GM23338 (cell line): ENCODE data around the gene ZBTB7C. TPM values are rescaled to one million over a fixed set of nuclear protein-coding genes. Genes with fewer than 3 reads are reported as not detected.

Source experiments
- ATAC-seq: fragments of 200-7000 bp; cut with Tn5 transposase; 3 replicates; pipeline ENCODE4 v1.9.1; 2020
- DNase-seq: peaks from one replicate; pipeline ENCODE4 v3.0.0-alpha.2; 2015; ENCODE audit warnings: low spot score
- H2AFZ ChIP-seq: fragments of 200-600 bp; sonication (generic); 2 replicates; pipeline ENCODE4 v1.8.0; 2016; ENCODE audit warnings: antibody characterized with exemption, mild to moderate bottlenecking, moderate library complexity
- H3F3A ChIP-seq: fragments of 200-600 bp; sonication (generic); replicated peaks from 2 replicates; pipeline ENCODE4 v1.8.0; 2017; ENCODE audit warnings: antibody characterized with exemption, mixed run types, low read depth
- H3K27ac ChIP-seq: fragments of 200-600 bp; sonication (generic); 2 replicates; pipeline ENCODE4 v1.6.1; 2016; ENCODE audit warnings: low read depth
- H3K27me3 ChIP-seq: fragments of 200-600 bp; sonication (generic); 2 replicates; pipeline ENCODE4 v1.8.0; 2016; ENCODE audit warnings: mild to moderate bottlenecking, mixed run types, moderate library complexity; ENCODE audit not compliant: insufficient read depth
- H3K36me3 ChIP-seq: fragments of 200-600 bp; sonication (generic); 2 replicates; pipeline ENCODE4 v1.8.0; 2016; ENCODE audit warnings: mild to moderate bottlenecking; ENCODE audit not compliant: insufficient read depth
- H3K4me1 ChIP-seq: fragments of 200-600 bp; sonication (generic); 2 replicates; pipeline ENCODE4 v1.8.0; 2016; ENCODE audit warnings: mild to moderate bottlenecking, moderate library complexity; ENCODE audit not compliant: insufficient read depth
- H3K4me2 ChIP-seq: fragments of 200-600 bp; sonication (generic); 2 replicates; pipeline ENCODE4 v1.7.1; 2017; ENCODE audit warnings: mixed run types
- H3K4me3 ChIP-seq: fragments of 200-600 bp; sonication (generic); 2 replicates; pipeline ENCODE4 v1.6.1; 2016; ENCODE audit warnings: mixed run types
- H3K79me2 ChIP-seq: fragments of 200-600 bp; sonication (generic); replicated peaks from 2 replicates; pipeline ENCODE4 v1.8.0; 2017; ENCODE audit warnings: mild to moderate bottlenecking; ENCODE audit not compliant: insufficient read depth
- H3K9me2 ChIP-seq: fragments of 200-600 bp; sonication (generic); 2 replicates; pipeline ENCODE4 v1.8.0; 2017; ENCODE audit not compliant: insufficient read depth
- H4K20me1 ChIP-seq: fragments of 200-600 bp; sonication (generic); replicated peaks from 2 replicates; pipeline ENCODE4 v1.8.0; 2017; ENCODE audit warnings: mild to moderate bottlenecking; ENCODE audit not compliant: insufficient read depth
- H3K27ac Mint-ChIP-seq: 2 replicates; pipeline ENCODE4 v1.8.0; 2020; ENCODE audit warnings: inconsistent platforms, mild to moderate bottlenecking, moderate library complexity, mixed read lengths
- H3K27me3 Mint-ChIP-seq: 3 replicates; pipeline ENCODE4 v1.8.0; 2022; ENCODE audit warnings: low read depth, mild to moderate bottlenecking, moderate library complexity, mixed read lengths, inconsistent platforms; ENCODE audit not compliant: insufficient read depth, poor library complexity
- H3K36me3 Mint-ChIP-seq: 3 replicates; pipeline ENCODE4 v1.8.0; 2021; ENCODE audit warnings: low read depth, mild to moderate bottlenecking, inconsistent platforms, moderate library complexity, mixed read lengths
- H3K4me1 Mint-ChIP-seq: 3 replicates; pipeline ENCODE4 v1.8.0; 2020; ENCODE audit warnings: mild to moderate bottlenecking, inconsistent platforms, mixed read lengths
- H3K4me3 Mint-ChIP-seq: 3 replicates; pipeline ENCODE4 v1.8.0; 2021; ENCODE audit warnings: moderate library complexity, mild to moderate bottlenecking, inconsistent platforms, mixed read lengths
- H3K9me3 Mint-ChIP-seq: 3 replicates; pipeline ENCODE4 v1.8.0; 2020; ENCODE audit warnings: moderate library complexity, mild to moderate bottlenecking, inconsistent platforms, mixed read lengths
- CREB1 ChIP-seq: fragments of 250-450 bp; sonication (Bioruptor Pico); IDR thresholded peaks from 2 replicates; pipeline ENCODE4 v1.5.0; 2020; ENCODE audit warnings: low read depth, mild to moderate bottlenecking, moderate library complexity
- EZH2 ChIP-seq: fragments of 200-600 bp; sonication (generic); IDR thresholded peaks from one replicate; pipeline ENCODE4 v1.8.0; 2017; ENCODE audit warnings: antibody characterized with exemption, mild to moderate bottlenecking, low read depth; ENCODE audit not compliant: unreplicated experiment
- JUNB ChIP-seq: IDR thresholded peaks from one replicate; pipeline ENCODE4 v1.6.1; 2016; ENCODE audit warnings: antibody characterized with exemption; ENCODE audit not compliant: unreplicated experiment
- ZNF114 ChIP-seq: fragments of 250-450 bp; sonication (Bioruptor Pico); IDR thresholded peaks from 2 replicates; pipeline ENCODE4 v1.5.0; 2020; ENCODE audit warnings: mild to moderate bottlenecking, moderate library complexity
- polyA plus RNA-seq: library from polyadenylated mRNA; unstranded; fragments of >200 nt; fragmentation: Nextera tagmentation; extraction: Ambion mirVana; gene quantifications from 2 replicates; pipeline ENCODE4 v1.2.1, GENCODE V29; 2016
- total RNA-seq: library from RNA; depleted of rRNA; stranded (reverse); fragments of >200 nt; shearing (Covaris generic); gene quantifications from 2 replicates; pipeline ENCODE4 v1.2.3, GENCODE V29; 2014
- TF ChIP-seq, protein P1 (sequence below): IDR thresholded peaks from one replicate; pipeline ENCODE4 v1.6.1; 2018; ENCODE audit warnings: antibody characterized with exemption; ENCODE audit not compliant: unreplicated experiment
- TF ChIP-seq, protein P2 (sequence below): fragments of 250-450 bp; sonication (Bioruptor Pico); IDR thresholded peaks from 2 replicates; pipeline ENCODE4 v1.5.0; 2020; ENCODE audit warnings: mild to moderate bottlenecking, moderate library complexity

Gene ZBTB7C
- total and polyA plus RNA-seq, 2 experiments from 2014 or later = 0.03 to 0.14 TPM

DNA sequence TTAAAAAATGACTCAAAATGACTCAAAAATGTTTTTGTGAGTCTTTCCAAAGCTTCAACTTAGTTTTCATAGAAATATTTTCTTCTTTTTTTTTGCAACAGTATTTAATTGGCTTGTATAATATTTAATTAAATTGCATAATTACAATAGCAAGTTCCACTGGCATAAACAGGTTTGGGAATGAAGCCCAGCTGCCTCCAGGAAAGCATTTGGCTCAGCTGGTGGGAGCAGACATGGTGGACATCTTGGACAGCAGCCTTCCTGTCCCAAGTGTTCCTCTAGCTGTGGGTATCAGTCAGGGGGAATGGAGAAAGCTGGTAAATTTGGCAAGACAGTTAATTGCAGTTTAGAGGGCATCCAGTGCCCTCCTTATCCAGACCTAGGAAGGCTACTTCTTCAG is 213.4 kb downstream of the ZBTB7C start:
- Mint-ChIP-seq H3K36me3 (no peaks in the 10 kb centered on the region), H3K27ac (no peak overlapping the region), H3K4me1 (peaks cover 8% of the 10 kb centered on the region), H3K27me3 (peaks cover 6% of the 10 kb centered on the region), H3K4me3 (no peak overlapping the region), H3K9me3 (peaks cover 3% of the 10 kb centered on the region; the same call in 1 of the 3 replicates)
- no peak overlapping the region for H3K27ac ChIP-seq
- DNase-seq (no peak), ATAC-seq (no peak)
- H3K4me2 ChIP-seq = no peak overlapping the region
- no peaks in the 10 kb centered on the region for H3K4me1 ChIP-seq
- H3K79me2 ChIP-seq = no peaks in the 10 kb centered on the region
- no peak overlapping the region for H2AFZ ChIP-seq
- no peaks in the 10 kb centered on the region for H3K27me3 ChIP-seq
- H3K36me3 ChIP-seq = no peaks in the 10 kb centered on the region
- no peaks in the 10 kb centered on the region for H4K20me1 ChIP-seq
- no peak for TF ChIP-seq ZNF114 (CRISPR knock-in tag)
- TF ChIP-seq, protein P1, sequence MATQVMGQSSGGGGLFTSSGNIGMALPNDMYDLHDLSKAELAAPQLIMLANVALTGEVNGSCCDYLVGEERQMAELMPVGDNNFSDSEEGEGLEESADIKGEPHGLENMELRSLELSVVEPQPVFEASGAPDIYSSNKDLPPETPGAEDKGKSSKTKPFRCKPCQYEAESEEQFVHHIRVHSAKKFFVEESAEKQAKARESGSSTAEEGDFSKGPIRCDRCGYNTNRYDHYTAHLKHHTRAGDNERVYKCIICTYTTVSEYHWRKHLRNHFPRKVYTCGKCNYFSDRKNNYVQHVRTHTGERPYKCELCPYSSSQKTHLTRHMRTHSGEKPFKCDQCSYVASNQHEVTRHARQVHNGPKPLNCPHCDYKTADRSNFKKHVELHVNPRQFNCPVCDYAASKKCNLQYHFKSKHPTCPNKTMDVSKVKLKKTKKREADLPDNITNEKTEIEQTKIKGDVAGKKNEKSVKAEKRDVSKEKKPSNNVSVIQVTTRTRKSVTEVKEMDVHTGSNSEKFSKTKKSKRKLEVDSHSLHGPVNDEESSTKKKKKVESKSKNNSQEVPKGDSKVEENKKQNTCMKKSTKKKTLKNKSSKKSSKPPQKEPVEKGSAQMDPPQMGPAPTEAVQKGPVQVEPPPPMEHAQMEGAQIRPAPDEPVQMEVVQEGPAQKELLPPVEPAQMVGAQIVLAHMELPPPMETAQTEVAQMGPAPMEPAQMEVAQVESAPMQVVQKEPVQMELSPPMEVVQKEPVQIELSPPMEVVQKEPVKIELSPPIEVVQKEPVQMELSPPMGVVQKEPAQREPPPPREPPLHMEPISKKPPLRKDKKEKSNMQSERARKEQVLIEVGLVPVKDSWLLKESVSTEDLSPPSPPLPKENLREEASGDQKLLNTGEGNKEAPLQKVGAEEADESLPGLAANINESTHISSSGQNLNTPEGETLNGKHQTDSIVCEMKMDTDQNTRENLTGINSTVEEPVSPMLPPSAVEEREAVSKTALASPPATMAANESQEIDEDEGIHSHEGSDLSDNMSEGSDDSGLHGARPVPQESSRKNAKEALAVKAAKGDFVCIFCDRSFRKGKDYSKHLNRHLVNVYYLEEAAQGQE = no peak
- TF ChIP-seq CREB1 (CRISPR knock-in tag) = no peak
- no peak for TF ChIP-seq JUNB
- no peak for TF ChIP-seq EZH2
- no peak overlapping the region for H3K4me3 ChIP-seq
- H3F3A ChIP-seq = no peaks in the 10 kb centered on the region
- H3K9me2 ChIP-seq = no peaks in the 10 kb centered on the region

DNA sequence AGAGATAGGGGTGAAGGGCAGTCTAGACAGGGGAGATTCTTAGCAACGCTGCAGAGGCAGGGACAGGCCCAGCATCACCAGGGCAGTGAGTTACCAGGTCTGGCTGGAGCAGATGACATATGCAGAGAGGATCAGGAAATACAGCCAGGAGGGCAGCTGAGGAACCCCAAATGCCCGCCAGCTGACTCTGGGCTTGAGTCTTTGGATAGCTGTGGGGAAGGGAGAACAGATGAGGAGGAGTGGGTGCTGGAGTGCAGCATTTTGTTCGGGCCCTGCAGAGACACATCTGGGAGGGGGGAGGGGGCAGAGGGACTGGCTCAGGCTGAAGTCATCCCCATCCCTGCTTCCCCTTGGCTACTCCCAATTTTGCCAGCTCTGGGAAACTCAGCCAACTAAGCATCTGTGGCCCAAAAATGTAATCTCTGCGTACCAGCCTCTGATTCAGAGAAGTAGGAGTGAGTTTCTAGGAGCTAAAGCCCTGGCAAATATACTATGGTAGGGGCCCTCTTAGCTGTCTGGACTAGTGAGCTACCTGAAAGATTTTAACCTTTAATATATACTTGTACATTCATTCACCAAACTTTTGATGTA is 214.5 kb downstream of the ZBTB7C start:
- Histone ChIP-seq H3K27ac (no peak overlapping the region), H2AFZ (no peak overlapping the region), H4K20me1 (no peaks in the 10 kb centered on the region), H3K79me2 (no peaks in the 10 kb centered on the region), H3K4me1 (no peaks in the 10 kb centered on the region), H3K9me2 (no peaks in the 10 kb centered on the region), H3K27me3 (no peaks in the 10 kb centered on the region), H3K4me3 (no peak overlapping the region), H3K36me3 (no peaks in the 10 kb centered on the region), H3K4me2 (no peak overlapping the region), H3F3A (no peaks in the 10 kb centered on the region)
- no peak for ATAC-seq
- H3K36me3 Mint-ChIP-seq = no peaks in the 10 kb centered on the region
- H3K27me3 Mint-ChIP-seq = peaks cover 6% of the 10 kb centered on the region
- peaks cover 9% of the 10 kb centered on the region for H3K4me1 Mint-ChIP-seq
- H3K9me3 Mint-ChIP-seq = peaks cover 3% of the 10 kb centered on the region; the same call in 1 of the 3 replicates
- no peak for TF ChIP-seq JUNB
- TF ChIP-seq, protein P2, sequence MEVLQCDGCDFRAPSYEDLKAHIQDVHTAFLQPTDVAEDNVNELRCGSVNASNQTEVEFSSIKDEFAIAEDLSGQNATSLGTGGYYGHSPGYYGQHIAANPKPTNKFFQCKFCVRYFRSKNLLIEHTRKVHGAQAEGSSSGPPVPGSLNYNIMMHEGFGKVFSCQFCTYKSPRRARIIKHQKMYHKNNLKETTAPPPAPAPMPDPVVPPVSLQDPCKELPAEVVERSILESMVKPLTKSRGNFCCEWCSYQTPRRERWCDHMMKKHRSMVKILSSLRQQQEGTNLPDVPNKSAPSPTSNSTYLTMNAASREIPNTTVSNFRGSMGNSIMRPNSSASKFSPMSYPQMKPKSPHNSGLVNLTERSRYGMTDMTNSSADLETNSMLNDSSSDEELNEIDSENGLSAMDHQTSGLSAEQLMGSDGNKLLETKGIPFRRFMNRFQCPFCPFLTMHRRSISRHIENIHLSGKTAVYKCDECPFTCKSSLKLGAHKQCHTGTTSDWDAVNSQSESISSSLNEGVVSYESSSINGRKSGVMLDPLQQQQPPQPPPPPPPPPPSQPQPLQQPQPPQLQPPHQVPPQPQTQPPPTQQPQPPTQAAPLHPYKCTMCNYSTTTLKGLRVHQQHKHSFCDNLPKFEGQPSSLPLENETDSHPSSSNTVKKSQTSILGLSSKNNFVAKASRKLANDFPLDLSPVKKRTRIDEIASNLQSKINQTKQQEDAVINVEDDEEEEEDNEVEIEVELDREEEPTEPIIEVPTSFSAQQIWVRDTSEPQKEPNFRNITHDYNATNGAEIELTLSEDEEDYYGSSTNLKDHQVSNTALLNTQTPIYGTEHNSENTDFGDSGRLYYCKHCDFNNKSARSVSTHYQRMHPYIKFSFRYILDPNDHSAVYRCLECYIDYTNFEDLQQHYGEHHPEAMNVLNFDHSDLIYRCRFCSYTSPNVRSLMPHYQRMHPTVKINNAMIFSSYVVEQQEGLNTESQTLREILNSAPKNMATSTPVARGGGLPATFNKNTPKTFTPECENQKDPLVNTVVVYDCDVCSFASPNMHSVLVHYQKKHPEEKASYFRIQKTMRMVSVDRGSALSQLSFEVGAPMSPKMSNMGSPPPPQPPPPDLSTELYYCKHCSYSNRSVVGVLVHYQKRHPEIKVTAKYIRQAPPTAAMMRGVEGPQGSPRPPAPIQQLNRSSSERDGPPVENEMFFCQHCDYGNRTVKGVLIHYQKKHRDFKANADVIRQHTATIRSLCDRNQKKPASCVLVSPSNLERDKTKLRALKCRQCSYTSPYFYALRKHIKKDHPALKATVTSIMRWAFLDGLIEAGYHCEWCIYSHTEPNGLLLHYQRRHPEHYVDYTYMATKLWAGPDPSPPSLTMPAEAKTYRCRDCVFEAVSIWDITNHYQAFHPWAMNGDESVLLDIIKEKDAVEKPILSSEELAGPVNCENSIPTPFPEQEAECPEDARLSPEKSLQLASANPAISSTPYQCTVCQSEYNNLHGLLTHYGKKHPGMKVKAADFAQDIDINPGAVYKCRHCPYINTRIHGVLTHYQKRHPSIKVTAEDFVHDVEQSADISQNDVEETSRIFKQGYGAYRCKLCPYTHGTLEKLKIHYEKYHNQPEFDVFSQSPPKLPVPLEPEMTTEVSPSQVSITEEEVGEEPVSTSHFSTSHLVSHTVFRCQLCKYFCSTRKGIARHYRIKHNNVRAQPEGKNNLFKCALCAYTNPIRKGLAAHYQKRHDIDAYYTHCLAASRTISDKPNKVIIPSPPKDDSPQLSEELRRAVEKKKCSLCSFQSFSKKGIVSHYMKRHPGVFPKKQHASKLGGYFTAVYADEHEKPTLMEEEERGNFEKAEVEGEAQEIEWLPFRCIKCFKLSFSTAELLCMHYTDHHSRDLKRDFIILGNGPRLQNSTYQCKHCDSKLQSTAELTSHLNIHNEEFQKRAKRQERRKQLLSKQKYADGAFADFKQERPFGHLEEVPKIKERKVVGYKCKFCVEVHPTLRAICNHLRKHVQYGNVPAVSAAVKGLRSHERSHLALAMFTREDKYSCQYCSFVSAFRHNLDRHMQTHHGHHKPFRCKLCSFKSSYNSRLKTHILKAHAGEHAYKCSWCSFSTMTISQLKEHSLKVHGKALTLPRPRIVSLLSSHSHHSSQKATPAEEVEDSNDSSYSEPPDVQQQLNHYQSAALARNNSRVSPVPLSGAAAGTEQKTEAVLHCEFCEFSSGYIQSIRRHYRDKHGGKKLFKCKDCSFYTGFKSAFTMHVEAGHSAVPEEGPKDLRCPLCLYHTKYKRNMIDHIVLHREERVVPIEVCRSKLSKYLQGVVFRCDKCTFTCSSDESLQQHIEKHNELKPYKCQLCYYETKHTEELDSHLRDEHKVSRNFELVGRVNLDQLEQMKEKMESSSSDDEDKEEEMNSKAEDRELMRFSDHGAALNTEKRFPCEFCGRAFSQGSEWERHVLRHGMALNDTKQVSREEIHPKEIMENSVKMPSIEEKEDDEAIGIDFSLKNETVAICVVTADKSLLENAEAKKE (CRISPR knock-in tag) = no peak
- no peak for DNase-seq
- H3K27ac Mint-ChIP-seq = no peak overlapping the region
- no peak overlapping the region for H3K4me3 Mint-ChIP-seq
